K562 (cell line): ENCODE results near the gene LY6G5B. TPM values are rescaled to one million over a fixed set of nuclear protein-coding genes. Genes with fewer than 3 reads are reported as not detected.
A peak's percentile ranks its signal among the peaks of the same experiment; 100 is the strongest.

Source experiments
- DDX20 ChIP-seq: fragments of 450-650 bp; IDR thresholded peaks from 2 replicates; pipeline ENCODE4 v1.6.1; 2016; ENCODE audit warnings: missing genetic modification characterization, low read depth, mild to moderate bottlenecking, missing compliant biosample characterization, moderate library complexity
- GTF2A2 ChIP-seq: IDR thresholded peaks from 2 replicates; pipeline ENCODE4 v1.6.1; 2016; ENCODE audit warnings: mild to moderate bottlenecking, missing genetic modification characterization, missing compliant biosample characterization
- MBD2 ChIP-seq: sonication (generic); IDR thresholded peaks from 2 replicates; pipeline ENCODE4 v1.6.1; 2016; ENCODE audit warnings: low read depth, borderline replicate concordance
- MEIS2 ChIP-seq: fragments of 450-650 bp; IDR thresholded peaks from 2 replicates; pipeline ENCODE4 v1.6.1; 2014; ENCODE audit warnings: mild to moderate bottlenecking; ENCODE audit not compliant: partially characterized antibody
- PHF20 ChIP-seq: fragments of 450-650 bp; IDR thresholded peaks from 2 replicates; pipeline ENCODE4 v1.6.1; 2018; ENCODE audit not compliant: partially characterized antibody
- POU5F1 ChIP-seq: fragments of 150-350 bp; IDR thresholded peaks from 2 replicates; pipeline ENCODE4 v1.6.1; 2014; ENCODE audit warnings: borderline replicate concordance, low read length, low read depth, mild to moderate bottlenecking; ENCODE audit not compliant: partially characterized antibody
- SAFB ChIP-seq: fragments of 200-400 bp; formaldehyde crosslinking; IDR thresholded peaks from 2 replicates; pipeline ENCODE4 v1.6.1; 2017; ENCODE audit warnings: low read depth, low read length, borderline replicate concordance
- SIN3B ChIP-seq: fragments of 450-650 bp; IDR thresholded peaks from 2 replicates; pipeline ENCODE4 v1.6.1; 2017; ENCODE audit warnings: low read depth, mild to moderate bottlenecking, moderate library complexity
- ZNF224 ChIP-seq: sonication (generic); formaldehyde crosslinking; IDR thresholded peaks from 2 replicates; pipeline ENCODE4 v1.8.0; 2022; ENCODE audit warnings: mild to moderate bottlenecking, missing genetic modification reagents
- ZNF274 ChIP-seq: IDR thresholded peaks from 2 replicates; pipeline ENCODE4 v1.6.1; 2011; ENCODE audit warnings: low read depth, mild to moderate bottlenecking, low read length, moderate library complexity, borderline replicate concordance
- ZNF408 ChIP-seq: fragments of 250-450 bp; sonication (Bioruptor Pico); IDR thresholded peaks from 2 replicates; pipeline ENCODE4 v1.4.0; 2020; ENCODE audit warnings: low read depth, mild to moderate bottlenecking, moderate library complexity
- polyA plus RNA-seq, 8 experiments: library from polyadenylated mRNA; depleted of rRNA in 4 of 8; stranded (reverse) in 5 of 8; unstranded in 3 of 8; fragments of >200 nt; fragmentation: Nextera tagmentation in 2 of 8; fragmentation: Illumina TruSeq in 1 of 8; extraction: Ambion mirVana in 2 of 8; extraction: Trizol in 1 of 8; gene quantifications; 2 replicates each; pipeline versions ENCODE4 v1.2.1 to v1.2.3, GENCODE V29; 2011 to 2014; ENCODE audit warnings: inconsistent platforms in 1 of 8, missing spikeins in 1 of 8
- total RNA-seq, 7 experiments: library from RNA; depleted of rRNA in 6 of 7; stranded (reverse); fragments of >200 nt in 6 of 7; fragmentation: Illumina TruSeq in 2 of 7; extraction: Trizol in 2 of 7; gene quantifications; 2 replicates each; pipeline versions ENCODE4 v1.2.1 to v1.2.3, GENCODE V29; 2011 to 2021; ENCODE audit warnings: low replicate concordance in 1 of 7
- TF ChIP-seq, protein P1 (sequence below): fragments of 250-450 bp; sonication (Bioruptor Pico); IDR thresholded peaks from 2 replicates; pipeline ENCODE4 v1.9.0; 2021; ENCODE audit warnings: mild to moderate bottlenecking, inconsistent platforms
- TF ChIP-seq, protein P2 (sequence below): IDR thresholded peaks from 2 replicates; pipeline ENCODE4 v1.6.1; 2012; ENCODE audit warnings: low read depth, low read length, improper control_type of control experiment, borderline replicate concordance
- TF ChIP-seq, protein P3 (sequence below), 2 experiments: fragments of 250-450 bp in 1 of 2; fragments of 450-650 bp in 1 of 2; sonication (Bioruptor Pico) in 1 of 2; IDR thresholded peaks; 2 replicates each; pipeline versions ENCODE4 v1.6.1 to v1.8.0; 2016 to 2021; ENCODE audit warnings: mild to moderate bottlenecking in 2 of 2, moderate library complexity in 2 of 2, missing compliant biosample characterization in 1 of 2, missing genetic modification characterization in 1 of 2
- TF ChIP-seq, protein P4 (sequence below): sonication (generic); formaldehyde crosslinking; IDR thresholded peaks from 2 replicates; pipeline ENCODE4 v1.9.0; 2022; ENCODE audit warnings: mild to moderate bottlenecking, missing genetic modification reagents

Gene LY6G5B
- total and polyA plus RNA-seq, 9 of the 15 experiments (the other 6 are each of a cell fraction or from before 2014, with no cell fraction given) = 6.0 to 27.0 (median 7.5) TPM

DNA sequence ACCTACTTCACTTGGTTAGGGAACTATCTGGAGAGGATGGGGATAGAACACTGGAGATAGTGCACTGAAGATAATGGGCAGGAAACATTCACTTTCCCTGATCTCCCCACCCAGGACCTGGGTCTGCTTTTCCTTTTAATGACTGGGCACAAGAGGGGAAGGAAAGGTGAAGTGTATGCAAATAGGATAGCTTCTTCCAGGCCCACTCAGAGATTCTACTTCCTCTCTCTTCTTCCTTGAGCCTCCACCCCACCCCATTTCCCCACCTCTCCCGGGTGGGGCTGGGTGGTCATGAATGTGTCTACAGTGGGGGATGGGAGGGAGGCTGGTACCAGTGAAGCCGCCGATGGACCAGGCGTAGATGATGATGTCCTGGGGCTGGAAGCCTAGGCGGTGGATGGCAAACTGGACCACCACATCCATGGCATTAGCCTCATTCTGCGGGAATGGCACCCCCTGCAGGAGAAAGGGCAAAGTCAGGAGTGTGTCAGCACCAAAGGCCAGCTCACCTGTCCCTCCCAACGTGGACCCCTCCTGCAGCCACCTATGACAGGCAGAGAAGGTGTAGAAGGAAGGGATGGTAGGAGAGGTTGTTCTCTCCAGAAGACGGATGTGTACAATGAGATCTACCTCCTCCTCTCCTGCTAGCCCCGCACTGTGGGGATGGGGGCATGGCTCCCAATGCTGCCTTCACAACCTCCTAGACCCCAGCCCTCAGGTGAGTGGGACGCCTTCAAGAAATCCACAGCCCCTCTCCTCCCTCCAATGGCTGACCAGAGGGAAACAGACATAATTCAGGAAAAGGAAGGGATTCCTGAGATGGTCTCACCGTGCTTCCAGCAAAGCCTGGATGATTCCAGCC lies 19.7 kb downstream of the LY6G5B start (continued):
- TF ChIP-seq, protein P1, sequence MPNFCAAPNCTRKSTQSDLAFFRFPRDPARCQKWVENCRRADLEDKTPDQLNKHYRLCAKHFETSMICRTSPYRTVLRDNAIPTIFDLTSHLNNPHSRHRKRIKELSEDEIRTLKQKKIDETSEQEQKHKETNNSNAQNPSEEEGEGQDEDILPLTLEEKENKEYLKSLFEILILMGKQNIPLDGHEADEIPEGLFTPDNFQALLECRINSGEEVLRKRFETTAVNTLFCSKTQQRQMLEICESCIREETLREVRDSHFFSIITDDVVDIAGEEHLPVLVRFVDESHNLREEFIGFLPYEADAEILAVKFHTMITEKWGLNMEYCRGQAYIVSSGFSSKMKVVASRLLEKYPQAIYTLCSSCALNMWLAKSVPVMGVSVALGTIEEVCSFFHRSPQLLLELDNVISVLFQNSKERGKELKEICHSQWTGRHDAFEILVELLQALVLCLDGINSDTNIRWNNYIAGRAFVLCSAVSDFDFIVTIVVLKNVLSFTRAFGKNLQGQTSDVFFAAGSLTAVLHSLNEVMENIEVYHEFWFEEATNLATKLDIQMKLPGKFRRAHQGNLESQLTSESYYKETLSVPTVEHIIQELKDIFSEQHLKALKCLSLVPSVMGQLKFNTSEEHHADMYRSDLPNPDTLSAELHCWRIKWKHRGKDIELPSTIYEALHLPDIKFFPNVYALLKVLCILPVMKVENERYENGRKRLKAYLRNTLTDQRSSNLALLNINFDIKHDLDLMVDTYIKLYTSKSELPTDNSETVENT = no peak
- no peak for TF ChIP-seq SAFB
- TF ChIP-seq MBD2 = no peak
- TF ChIP-seq, protein P2, sequence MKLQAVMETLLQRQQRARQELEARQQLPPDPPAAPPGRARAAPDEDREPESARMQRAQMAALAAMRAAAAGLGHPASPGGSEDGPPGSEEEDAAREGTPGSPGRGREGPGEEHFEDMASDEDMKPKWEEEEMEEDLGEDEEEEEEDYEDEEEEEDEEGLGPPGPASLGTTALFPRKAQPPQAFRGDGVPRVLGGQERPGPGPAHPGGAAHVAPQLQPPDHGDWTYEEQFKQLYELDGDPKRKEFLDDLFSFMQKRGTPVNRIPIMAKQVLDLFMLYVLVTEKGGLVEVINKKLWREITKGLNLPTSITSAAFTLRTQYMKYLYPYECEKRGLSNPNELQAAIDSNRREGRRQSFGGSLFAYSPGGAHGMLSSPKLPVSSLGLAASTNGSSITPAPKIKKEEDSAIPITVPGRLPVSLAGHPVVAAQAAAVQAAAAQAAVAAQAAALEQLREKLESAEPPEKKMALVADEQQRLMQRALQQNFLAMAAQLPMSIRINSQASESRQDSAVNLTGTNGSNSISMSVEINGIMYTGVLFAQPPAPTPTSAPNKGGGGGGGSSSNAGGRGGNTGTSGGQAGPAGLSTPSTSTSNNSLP = no peak
- no peak for TF ChIP-seq PHF20
- TF ChIP-seq, protein P3, sequence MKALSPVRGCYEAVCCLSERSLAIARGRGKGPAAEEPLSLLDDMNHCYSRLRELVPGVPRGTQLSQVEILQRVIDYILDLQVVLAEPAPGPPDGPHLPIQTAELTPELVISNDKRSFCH (CRISPR knock-in tag; IDR thresholded peaks at IDR 0.05) = no peak
- TF ChIP-seq, protein P3 (tag; IDR thresholded peaks at IDR 0.05) = no peak; the same call in 1 of the 2 replicates
- no peak for TF ChIP-seq ZNF408
- no peak for TF ChIP-seq ZNF274
- no peak for TF ChIP-seq SIN3B
- TF ChIP-seq, protein P4, sequence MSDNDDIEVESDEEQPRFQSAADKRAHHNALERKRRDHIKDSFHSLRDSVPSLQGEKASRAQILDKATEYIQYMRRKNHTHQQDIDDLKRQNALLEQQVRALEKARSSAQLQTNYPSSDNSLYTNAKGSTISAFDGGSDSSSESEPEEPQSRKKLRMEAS = peak; percentile 12; the same call in 1 of the 2 replicates
- no peak for TF ChIP-seq GTF2A2 (tag)
- TF ChIP-seq DDX20 (tag) = no peak
- no peak for TF ChIP-seq POU5F1
- no peak for TF ChIP-seq ZNF224 (CRISPR knock-in tag)
- TF ChIP-seq MEIS2 = no peak
